HCT116 (cell line): ENCODE data around the gene CAGE1. TPM values are rescaled to one million over a fixed set of nuclear protein-coding genes. Genes with fewer than 3 reads are reported as not detected.
"Not testable (repeated sequence)": the region's sequence is repeated elsewhere in the genome, so short reads cannot be mapped to it uniquely, and the experiment has no call there.

Experiments used
- ATAC-seq: fragments of 200-7000 bp; cut with Tn5 transposase; 2 replicates; pipeline ENCODE4 v1.9.1; 2020; ENCODE audit warnings: mild to moderate bottlenecking, moderate library complexity
- BruUV-seq: library from RNA; stranded (reverse); fragments of 400-500 nt; replicated peaks from 2 replicates; lab custom pipeline; 2021; lab: Mats Ljungman, UMichigan
- CTCF ChIA-PET: fragments of 300-600 bp; sonication (Branson Sonifier 250); formaldehyde crosslinking; loops from one replicate; lab custom pipeline; 2021; ENCODE audit warnings: antibody characterized with exemption; lab: Charles Lee
- POLR2A ChIA-PET: fragments of 300-600, 350-600 bp; sonication (Branson Sonifier 250); formaldehyde crosslinking; loops from one replicate; lab custom pipeline; 2021; ENCODE audit warnings: antibody characterized with exemption; lab: Charles Lee
- RAD21 ChIA-PET, 2 experiments: fragments of 300-600 bp; sonication (Branson Sonifier 250); formaldehyde crosslinking; loops; one replicate each; lab custom pipeline; 2023; ENCODE audit warnings: low total read pairs in 2 of 2; ENCODE audit not compliant: uncharacterized antibody in 2 of 2, unreplicated experiment in 2 of 2, low non-redundant PET in 1 of 2; lab: Charles Lee
- DNase-seq: peaks from one replicate; pipeline ENCODE4 v3.0.0-alpha.2; 2010; ENCODE audit warnings: low read depth, low spot score
- H2AFZ ChIP-seq: fragments of 200-600 bp; shearing (Covaris generic), sonication (generic); 2 replicates; pipeline ENCODE4 v1.6.1; 2017; ENCODE audit warnings: low read depth, mixed run types, mixed read lengths, antibody characterized with exemption, low read length; ENCODE audit not compliant: poor library complexity, severe bottlenecking
- H3K27ac ChIP-seq: 2 replicates; pipeline ENCODE4 v1.5.1; 2012; ENCODE audit warnings: low read depth, low read length
- H3K27me3 ChIP-seq: fragments of 200-600 bp; sonication (generic); 2 replicates; pipeline ENCODE4 v1.6.1; 2016; ENCODE audit warnings: mixed run types, low read length, mixed read lengths; ENCODE audit not compliant: insufficient read depth
- H3K36me3 ChIP-seq, 2 experiments: fragments of 200-500 bp in 1 of 2; fragments of 200-600 bp in 1 of 2; sonication (Bioruptor generic) in 1 of 2; sonication (generic) in 1 of 2; 2 replicates each; pipeline versions ENCODE4 v1.5.1 to v1.6.1; 2014 to 2016; ENCODE audit warnings: low read length in 2 of 2, inconsistent platforms in 1 of 2, mixed read lengths in 1 of 2, mixed run types in 1 of 2; ENCODE audit not compliant: insufficient read depth in 2 of 2, control insufficient read depth in 1 of 2
- H3K4me1 ChIP-seq, 2 experiments: fragments of 200-600 bp in 1 of 2; sonication (generic) in 1 of 2; 2 replicates each; pipeline versions ENCODE4 v1.5.1 to v1.6.1; 2012 to 2017; ENCODE audit warnings: low read length in 2 of 2, inconsistent platforms in 1 of 2, mild to moderate bottlenecking in 1 of 2, mixed read lengths in 1 of 2, mixed run types in 1 of 2, moderate library complexity in 1 of 2; ENCODE audit not compliant: insufficient read depth in 2 of 2, control insufficient read depth in 1 of 2
- H3K4me2 ChIP-seq: fragments of 200-600 bp; sonication (generic); 2 replicates; pipeline ENCODE4 v1.6.1; 2017; ENCODE audit warnings: mixed run types, low read length, mixed read lengths
- H3K4me3 ChIP-seq, 2 experiments: fragments of 200-600 bp in 1 of 2; sonication (generic) in 1 of 2; replicated peaks in 1 of 2; 2 replicates each; pipeline ENCODE4 v1.5.1; 2011 to 2016; ENCODE audit warnings: low read length in 2 of 2, control low read depth in 1 of 2, low read depth in 1 of 2, mild to moderate bottlenecking in 1 of 2, mixed read lengths in 1 of 2, mixed run types in 1 of 2
- H3K79me2 ChIP-seq: fragments of 200-600 bp; sonication (generic); 2 replicates; pipeline ENCODE4 v1.6.1; 2017; ENCODE audit warnings: mild to moderate bottlenecking, mixed run types, low read length, moderate library complexity, mixed read lengths; ENCODE audit not compliant: insufficient read depth
- H3K9ac ChIP-seq: fragments of 200-600 bp; sonication (generic); 2 replicates; pipeline ENCODE4 v1.6.1; 2016; ENCODE audit warnings: low read length, mixed read lengths
- H3K9me2 ChIP-seq: fragments of 200-600 bp; sonication (generic), shearing (Covaris generic); 2 replicates; pipeline ENCODE4 v1.6.1; 2017; ENCODE audit warnings: mixed run types, mild to moderate bottlenecking, moderate library complexity; ENCODE audit not compliant: insufficient read depth
- H3K9me3 ChIP-seq, 2 experiments: fragments of 200-500 bp in 1 of 2; fragments of 200-600 bp in 1 of 2; sonication (Bioruptor generic) in 1 of 2; sonication (generic) in 1 of 2; 2 replicates each; pipeline ENCODE4 v1.6.1; 2014 to 2017; ENCODE audit warnings: low read length in 2 of 2, mixed read lengths in 2 of 2, inconsistent platforms in 1 of 2, low read depth in 1 of 2, mild to moderate bottlenecking in 1 of 2, mixed run types in 1 of 2, moderate library complexity in 1 of 2; ENCODE audit not compliant: control insufficient read depth in 1 of 2, insufficient read depth in 1 of 2
- H4K20me1 ChIP-seq: fragments of 200-600 bp; sonication (generic), shearing (Covaris generic); 2 replicates; pipeline ENCODE4 v1.6.1; 2017; ENCODE audit warnings: mixed run types, mild to moderate bottlenecking, moderate library complexity; ENCODE audit not compliant: insufficient read depth
- CEBPB ChIP-seq: IDR thresholded peaks from 2 replicates; pipeline ENCODE4 v1.6.1; 2012; ENCODE audit warnings: low read depth
- EGR1 ChIP-seq: IDR thresholded peaks from 2 replicates; pipeline ENCODE4 v1.6.1; 2012; ENCODE audit warnings: low read depth
- EZH2 ChIP-seq: fragments of 200-600 bp; sonication (generic); IDR thresholded peaks from 2 replicates; pipeline ENCODE4 v1.6.1; 2017; ENCODE audit warnings: antibody characterized with exemption, mixed run types
- EZH2phosphoT487 ChIP-seq: fragments of 200-600 bp; IDR thresholded peaks from 2 replicates; pipeline ENCODE4 v1.6.1; 2018; ENCODE audit warnings: antibody characterized with exemption, borderline replicate concordance
- FOSL1 ChIP-seq: IDR thresholded peaks from 2 replicates; pipeline ENCODE4 v1.6.1; 2012; ENCODE audit warnings: low read depth
- JUND ChIP-seq: IDR thresholded peaks from 2 replicates; pipeline ENCODE4 v1.6.1; 2012
- POLR2A ChIP-seq: IDR thresholded peaks from 2 replicates; pipeline ENCODE4 v1.7.0; 2011; ENCODE audit warnings: borderline replicate concordance; ENCODE audit not compliant: insufficient read depth, insufficient read length; ENCODE audit errors: extremely low read depth
- POLR2AphosphoS5 ChIP-seq: IDR thresholded peaks from 2 replicates; pipeline ENCODE4 v1.6.1; 2011; ENCODE audit warnings: mild to moderate bottlenecking, low read depth, low read length, moderate library complexity
- RAD21 ChIP-seq: IDR thresholded peaks from 2 replicates; pipeline ENCODE4 v1.6.1; 2012; ENCODE audit warnings: low read depth, mild to moderate bottlenecking
- REST ChIP-seq: IDR thresholded peaks from 2 replicates; pipeline ENCODE4 v1.6.1; 2012; ENCODE audit warnings: low read depth
- SIN3A ChIP-seq: IDR thresholded peaks from 2 replicates; pipeline ENCODE4 v1.6.1; 2012; ENCODE audit warnings: low read depth
- SRF ChIP-seq: IDR thresholded peaks from 2 replicates; pipeline ENCODE4 v1.6.1; 2012; ENCODE audit warnings: low read depth
- TCF7L2 ChIP-seq: IDR thresholded peaks from 2 replicates; pipeline ENCODE4 v1.7.0; 2011; ENCODE audit warnings: borderline replicate concordance, inconsistent platforms; ENCODE audit not compliant: insufficient read depth, insufficient read length; ENCODE audit errors: extremely low read depth
- ZFX ChIP-seq: fragments of 450-650 bp; IDR thresholded peaks from 2 replicates; pipeline ENCODE4 v1.6.1; 2017
- intact Hi-C: fragments of 100-400 bp; cut with micrococcal nuclease; formaldehyde crosslinking; loops from 2 replicates; pipeline ENCODE4 v1.10.0; 2022
- total RNA-seq: library from RNA; stranded (reverse); gene quantifications from one replicate; pipeline ENCODE4 v1.2.1, GENCODE V29; 2021; ENCODE audit not compliant: unreplicated experiment

CAGE1 gene
- total RNA-seq, 1 experiment from 2014 or later, result 0.20 TPM

GRCh38 chr6:7323074-7323473, 66.5 kb downstream of the CAGE1 start:
- H4K20me1 ChIP-seq, result no peaks in the 10 kb centered on the region
- POLR2A ChIA-PET, result no interaction called here
- H3K4me1 ChIP-seq, result no peaks in the 10 kb centered on the region
- no peak overlapping the region for H3K9ac ChIP-seq
- BruUV-seq, result no TSS peak
- RAD21 ChIA-PET, result no interaction called here
- H3K4me3 ChIP-seq, result no peak overlapping the region
- no peak overlapping the region for H2AFZ ChIP-seq
- no peak for TF ChIP-seq ZFX
- TF ChIP-seq EZH2, result no peak
- no peak for TF ChIP-seq POLR2A
- TF ChIP-seq SIN3A, result no peak
- no peak for TF ChIP-seq REST
- TF ChIP-seq RAD21, result no peak
- TF ChIP-seq POLR2AphosphoS5, result no peak
- TF ChIP-seq EZH2phosphoT487, result no peak
- TF ChIP-seq EGR1, result no peak
- TF ChIP-seq TCF7L2, result no peak
- TF ChIP-seq JUND, result no peak
- no peak for TF ChIP-seq FOSL1
- TF ChIP-seq SRF, result no peak
- no peak for TF ChIP-seq CEBPB
- no peaks in the 10 kb centered on the region for H3K27me3 ChIP-seq
- CTCF ChIA-PET, result no interaction called here
- H3K4me2 ChIP-seq, result no peak overlapping the region
- no peak for ATAC-seq
- no peaks in the 10 kb centered on the region for H3K79me2 ChIP-seq
- H3K9me2 ChIP-seq, result no peaks in the 10 kb centered on the region
- no peak overlapping the region for H3K27ac ChIP-seq
- H3K9me3 ChIP-seq, result no peaks in the 10 kb centered on the region
- intact Hi-C loops, result no loop called here
- no peaks in the 10 kb centered on the region for H3K36me3 ChIP-seq
- DNase-seq, result no peak

- H3K9me3 ChIP-seq, H4K20me1 ChIP-seq, H3K27me3 ChIP-seq, H3K36me3 ChIP-seq, H3K4me1 ChIP-seq, H3K79me2 ChIP-seq, RAD21 ChIA-PET, H3K9me2 ChIP-seq, intact Hi-C loops, H2AFZ ChIP-seq, H3K9ac ChIP-seq, H3K27ac ChIP-seq, H3K4me3 ChIP-seq, DNase-seq, CTCF ChIA-PET, POLR2A ChIA-PET, ATAC-seq, BruUV-seq, H3K4me2 ChIP-seq: not testable (repeated sequence)
These were observed 67.7 kb downstream of the CAGE1 start for GRCh38 chr6:7321866-7322265.

GRCh38 chr6:7319406-7319805, 70.1 kb downstream of the CAGE1 start:
- H3K9me2 ChIP-seq, H3K9ac ChIP-seq, H3K4me1 ChIP-seq, H2AFZ ChIP-seq, H3K27ac ChIP-seq, H3K4me3 ChIP-seq, H3K9me3 ChIP-seq, H4K20me1 ChIP-seq, H3K27me3 ChIP-seq, intact Hi-C loops, BruUV-seq, CTCF ChIA-PET, DNase-seq, H3K4me2 ChIP-seq, POLR2A ChIA-PET, H3K36me3 ChIP-seq, ATAC-seq, H3K79me2 ChIP-seq: not testable (repeated sequence)
- RAD21 ChIA-PET, result interaction anchor here in 1 of 2 experiments (0.7 kb wide), 1 partner anchor 546 kb away, joined by 4 read pairs; no protein-coding TSS in a partner anchor
